Osteoblast (primary cell): Measurements from ENCODE around the gene NKX2-3. TPM values are rescaled to one million over a fixed set of nuclear protein-coding genes. Genes with fewer than 3 reads are reported as not detected.
A peak's percentile ranks its signal among the peaks of the same experiment; 100 is the strongest.

Source experiments
- DNase-seq: peaks from one replicate; pipeline ENCODE4 v3.0.0; 2011; ENCODE audit warnings: low spot score, mixed read lengths; ENCODE audit not compliant: insufficient read length; ENCODE audit errors: missing footprints
- H2AFZ ChIP-seq: 2 replicates; pipeline ENCODE4 v1.6.0; 2011; ENCODE audit warnings: mild to moderate bottlenecking, low read length
- H3K27ac ChIP-seq: 2 replicates; pipeline ENCODE4 v1.5.1; 2011; ENCODE audit warnings: mild to moderate bottlenecking, low read depth, low read length, moderate library complexity
- H3K27me3 ChIP-seq: 2 replicates; pipeline ENCODE4 v1.6.0; 2012; ENCODE audit warnings: mild to moderate bottlenecking, control low read depth, inconsistent platforms, low read length, moderate library complexity; ENCODE audit not compliant: insufficient read depth
- H3K36me3 ChIP-seq: 2 replicates; pipeline ENCODE4 v1.5.1; 2011; ENCODE audit warnings: mild to moderate bottlenecking, low read length, control low read depth, moderate library complexity; ENCODE audit not compliant: insufficient read depth
- H3K4me1 ChIP-seq: 2 replicates; pipeline ENCODE4 v1.5.1; 2011; ENCODE audit warnings: mild to moderate bottlenecking, low read length, control low read depth, moderate library complexity; ENCODE audit not compliant: insufficient read depth
- H3K4me2 ChIP-seq: 2 replicates; pipeline ENCODE4 v1.6.0; 2011; ENCODE audit warnings: mild to moderate bottlenecking, low read length; ENCODE audit not compliant: insufficient read depth
- H3K4me3 ChIP-seq: fragments of 200-600 bp; sonication (generic); 3 replicates; pipeline ENCODE4 v1.5.1; 2012; ENCODE audit warnings: mild to moderate bottlenecking, low read length, inconsistent platforms; ENCODE audit not compliant: insufficient read depth
- H3K79me2 ChIP-seq: 2 replicates; pipeline ENCODE4 v1.6.0; 2012; ENCODE audit warnings: mild to moderate bottlenecking, low read length, control low read depth, inconsistent platforms; ENCODE audit not compliant: insufficient read depth
- H3K9me3 ChIP-seq: 2 replicates; pipeline ENCODE4 v1.5.1; 2011; ENCODE audit warnings: low read depth, low read length, control low read depth
- H4K20me1 ChIP-seq: 2 replicates; pipeline ENCODE4 v1.6.0; 2012; ENCODE audit warnings: mild to moderate bottlenecking, low read length, control low read depth; ENCODE audit not compliant: insufficient read depth
- CTCF ChIP-seq: IDR thresholded peaks from 2 replicates; pipeline ENCODE4 v1.5.1; 2011; ENCODE audit warnings: mild to moderate bottlenecking, low read depth, low read length, moderate library complexity; ENCODE audit errors: extremely low read depth
- total RNA-seq: library from RNA; depleted of rRNA; stranded (reverse); fragments of >200 nt; gene quantifications from 2 replicates; pipeline ENCODE4 v1.2.3, GENCODE V29; 2012

Gene NKX2-3
- total RNA-seq, 1 donor, result not detected

GRCh38 chr10:99533496-99534449 lies 1.0 kb downstream of the NKX2-3 start:
- Histone ChIP-seq H3K79me2 (no peaks in the 10 kb centered on the region), H3K4me2 (no peak overlapping the region), H4K20me1 (no peaks in the 10 kb centered on the region), H3K36me3 (no peaks in the 10 kb centered on the region), H3K27me3 (peaks cover 97% of the 10 kb centered on the region), H3K27ac (no peak overlapping the region), H3K4me1 (no peaks in the 10 kb centered on the region), H3K4me3 (no peak overlapping the region), H2AFZ (no peak overlapping the region), H3K9me3 (peaks cover 2% of the 10 kb centered on the region)
- TF ChIP-seq CTCF, result no peak
- peak; percentile 80 for DNase-seq

- H3K4me3 ChIP-seq, result no peak overlapping the region
- H2AFZ ChIP-seq, result no peak overlapping the region
- H3K4me1 ChIP-seq, result no peaks in the 10 kb centered on the region
- H3K79me2 ChIP-seq, result no peaks in the 10 kb centered on the region
- peaks cover 2% of the 10 kb centered on the region for H3K9me3 ChIP-seq
- no peak for TF ChIP-seq CTCF
- no peak overlapping the region for H3K27ac ChIP-seq
- H3K27me3 ChIP-seq, result peaks cover 97% of the 10 kb centered on the region
- no peaks in the 10 kb centered on the region for H3K36me3 ChIP-seq
- peak; percentile 68 for DNase-seq
- no peaks in the 10 kb centered on the region for H4K20me1 ChIP-seq
- H3K4me2 ChIP-seq, result no peak overlapping the region
Observed at GRCh38 chr10:99534450-99534938, 1.8 kb downstream of the NKX2-3 start.

GRCh38 chr10:99534939-99535763 lies 2.4 kb downstream of the NKX2-3 start:
- Histone ChIP-seq H2AFZ (no peak overlapping the region), H3K4me3 (no peak overlapping the region), H3K79me2 (no peaks in the 10 kb centered on the region), H4K20me1 (no peaks in the 10 kb centered on the region), H3K4me2 (no peak overlapping the region), H3K4me1 (no peaks in the 10 kb centered on the region), H3K27ac (no peak overlapping the region), H3K27me3 (peaks cover 97% of the 10 kb centered on the region), H3K9me3 (peaks cover 2% of the 10 kb centered on the region), H3K36me3 (no peaks in the 10 kb centered on the region)
- no peak for TF ChIP-seq CTCF
- peak; percentile 87 for DNase-seq
